Liver (tissue), 2 donors: ENCODE results near the gene GPC3.

ENCODE experiments used
- CTCF ChIP-seq: fragments of 150-350 bp; IDR thresholded peaks from 2 replicates; pipeline ENCODE4 v1.5.1; 2017; ENCODE audit warnings: improper control_type of control experiment, low read depth, low read length; ENCODE audit not compliant: missing input control
- YY1 ChIP-seq: IDR thresholded peaks from 2 replicates; pipeline ENCODE4 v1.6.1; 2016; ENCODE audit warnings: antibody characterized with exemption, mild to moderate bottlenecking
- donor health status: healthy.

GRCh38 chrX:133550665-133551485, 434.5 kb downstream of the GPC3 start:
- TF ChIP-seq YY1, result no peak
- TF ChIP-seq CTCF, result no peak
